ENCODE data around the gene SCGB1C1. TPM values are rescaled to one million over a fixed set of nuclear protein-coding genes. Genes with fewer than 3 reads are reported as not detected.
A peak's percentile ranks its signal among the peaks of the same experiment; 100 is the strongest.
"Not testable (repeated sequence)": the region's sequence is repeated elsewhere in the genome, so short reads cannot be mapped to it uniquely, and the experiment has no call there.

SCGB1C1 gene
- total RNA-seq, 1 experiment from 2014 or later = not detected

- no peak for DNase-seq (ENCODE audit: low spot score)
These were observed 26.1 kb downstream of the SCGB1C1 start for GRCh38 chr11:218815-219593.

GRCh38 chr11:220641-221215, 27.9 kb downstream of the SCGB1C1 start:
- not testable (repeated sequence) for DNase-seq (ENCODE audit: low spot score)

- no peak for DNase-seq (ENCODE audit: low spot score)
These were observed 28.7 kb downstream of the SCGB1C1 start for GRCh38 chr11:221539-221938.

GRCh38 chr11:221998-222789, 29.3 kb downstream of the SCGB1C1 start:
- no peak for DNase-seq (ENCODE audit: low spot score)

- no peak for DNase-seq (ENCODE audit: low spot score)
These were observed 30.3 kb downstream of the SCGB1C1 start for GRCh38 chr11:223026-223789.

- no peak for DNase-seq (ENCODE audit: low spot score)
These were observed 31.0 kb downstream of the SCGB1C1 start for GRCh38 chr11:223884-224283.

- DNase-seq (ENCODE audit: low spot score) = no peak
These were observed 31.5 kb downstream of the SCGB1C1 start for GRCh38 chr11:224424-224823.

- DNase-seq (ENCODE audit: low spot score) = peak; percentile 68
These were observed 33.0 kb downstream of the SCGB1C1 start for GRCh38 chr11:225734-226453.

GRCh38 chr11:227824-228379, 35.0 kb downstream of the SCGB1C1 start:
- no peak for DNase-seq (ENCODE audit: low spot score)

GRCh38 chr11:230431-230830, 37.6 kb downstream of the SCGB1C1 start:
- no peak for DNase-seq (ENCODE audit: low spot score)

GRCh38 chr11:232783-233565, 40.1 kb downstream of the SCGB1C1 start:
- no peak for DNase-seq (ENCODE audit: low spot score)

- no peak for DNase-seq (ENCODE audit: low spot score)
These were observed 42.3 kb downstream of the SCGB1C1 start for GRCh38 chr11:235180-235579.

- no peak for DNase-seq (ENCODE audit: low spot score)
These were observed 42.7 kb downstream of the SCGB1C1 start for GRCh38 chr11:235609-235996.

GRCh38 chr11:235997-236773, 43.3 kb downstream of the SCGB1C1 start, which contains the start of gene SIRT3:
SIRT3 (minus strand) TSS chr11:236342; CDS start chr11:236328, 14 bp downstream.
- DNase-seq (ENCODE audit: low spot score) = peak; percentile 81

- peak; percentile 78 for DNase-seq (ENCODE audit: low spot score)
These were observed 44.2 kb downstream of the SCGB1C1 start, which contains the start of gene PSMD13 for GRCh38 chr11:236774-237767. PSMD13 (plus strand) TSS chr11:236976; CDS start chr11:237050, 74 bp downstream.

GRCh38 chr11:238346-238745, 45.5 kb downstream of the SCGB1C1 start:
- DNase-seq (ENCODE audit: low spot score) = not testable (repeated sequence)

- DNase-seq (ENCODE audit: low spot score) = no peak
These were observed 47.4 kb downstream of the SCGB1C1 start for GRCh38 chr11:240315-240714.

- no peak for DNase-seq (ENCODE audit: low spot score)
These were observed 48.8 kb downstream of the SCGB1C1 start for GRCh38 chr11:241634-242033.
